Activated CD4-positive, alpha-beta T cell treated with anti-CD3 and anti-CD28 coated beads, Interleukin-2, Interleukin-4, amounts not matched to agents 100 ng/mL and 50 ng/mL, durations not matched to agents 16 hours and 8 hours (primary cell): ENCODE data around the gene HOXB6.

Experiments used
- DNase-seq: peaks from one replicate; pipeline ENCODE4 v3.0.0-alpha.2; 2020; ENCODE audit warnings: low spot score

Gene HOXB6

GRCh38 chr17:48609033-48609432 is 4.2 kb upstream of the HOXB6 start:
- no peak for DNase-seq

DNA sequence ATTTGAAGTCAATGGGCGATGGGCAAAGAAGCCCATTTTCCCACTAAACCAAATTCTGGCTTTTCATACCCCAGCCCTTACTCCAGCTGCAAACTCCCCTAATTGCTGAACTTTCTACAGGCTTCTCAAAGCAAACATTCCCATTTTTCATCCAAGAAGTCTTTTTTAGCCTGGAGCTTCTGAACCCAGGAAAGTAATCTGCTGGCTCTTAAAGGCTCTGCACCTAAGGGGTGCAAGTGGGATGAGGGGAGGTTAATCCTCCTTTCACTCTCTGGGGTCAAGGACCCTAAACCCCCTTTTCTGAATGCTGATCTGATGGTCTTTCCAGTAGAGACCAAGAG is 3.7 kb upstream of the HOXB6 start:
- DNase-seq = no peak

GRCh38 chr17:48606892-48607614 is 2.3 kb upstream of the HOXB6 start:
- no peak for DNase-seq

GRCh38 chr17:48605991-48606891 is 1.5 kb upstream of the HOXB6 start:
- DNase-seq = no peak

- DNase-seq = no peak
Observed at GRCh38 chr17:48605409-48605919, 678 bp upstream of the HOXB6 start.

GRCh38 chr17:48603959-48604769 is 622 bp downstream of the HOXB6 start:
- DNase-seq = no peak

- no peak for DNase-seq
Observed at GRCh38 chr17:48601539-48602425, 3.0 kb downstream of the HOXB6 start.

DNA sequence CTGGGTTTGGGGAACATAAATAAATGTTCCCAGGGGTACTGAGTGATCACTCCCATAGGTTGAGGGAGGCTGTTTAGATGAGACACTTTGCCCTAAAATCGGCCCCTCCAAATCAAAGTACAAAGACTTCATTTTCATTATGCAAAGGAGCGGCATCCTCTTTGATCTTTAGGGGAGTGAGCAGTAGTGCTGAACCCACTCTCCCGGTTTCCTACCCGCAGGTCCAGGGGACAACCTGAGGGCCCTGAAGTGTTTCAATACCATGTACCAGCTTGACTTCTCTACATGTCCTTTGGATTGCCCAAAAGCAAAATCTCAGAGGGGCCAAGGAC is 3.6 kb downstream of the HOXB6 start:
- no peak for DNase-seq

DNA sequence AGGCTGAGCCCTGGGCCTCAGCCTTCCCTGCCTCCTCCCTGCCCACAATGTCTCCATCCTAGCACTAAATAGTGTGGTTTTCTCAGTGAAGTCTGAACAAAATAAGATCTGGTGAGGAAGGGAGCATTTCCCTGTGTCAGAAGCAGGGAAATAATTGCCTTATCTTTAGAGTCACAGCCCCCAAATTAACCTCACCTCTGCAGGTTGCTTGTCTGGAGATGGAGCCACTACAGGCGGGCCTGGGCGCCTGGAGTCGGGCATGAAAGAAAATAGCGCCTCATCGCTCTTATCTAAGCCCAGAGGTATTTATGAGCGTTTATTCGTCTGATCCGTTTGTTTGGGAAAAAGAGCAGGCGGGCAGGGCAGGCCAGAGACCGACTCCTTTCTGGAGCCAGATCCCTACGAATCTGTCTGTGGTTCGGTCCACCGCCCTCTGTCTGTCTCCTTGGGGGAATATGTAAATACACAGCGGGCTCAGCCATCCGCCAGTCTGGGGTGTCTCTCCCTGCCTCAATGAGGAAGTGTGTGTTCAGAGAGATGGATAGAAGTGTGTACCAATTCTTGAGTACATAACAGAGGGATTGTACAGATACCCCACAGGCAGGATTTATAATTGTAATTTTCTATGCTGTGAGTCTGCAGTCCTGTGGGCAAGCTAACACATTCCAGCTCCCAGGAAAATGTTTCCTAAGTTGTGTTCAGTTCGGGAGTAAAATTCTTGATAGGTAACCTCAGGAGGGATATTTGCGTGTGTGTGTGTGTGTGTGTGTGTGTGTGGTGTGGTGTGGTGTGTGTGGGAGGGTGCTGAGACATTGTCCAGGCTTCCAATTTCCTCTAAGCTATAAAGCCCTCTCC is 4.3 kb downstream of the HOXB6 start:
- DNase-seq = no peak

- DNase-seq = no peak
Observed at GRCh38 chr17:48599354-48599753, 5.4 kb downstream of the HOXB6 start.

DNA sequence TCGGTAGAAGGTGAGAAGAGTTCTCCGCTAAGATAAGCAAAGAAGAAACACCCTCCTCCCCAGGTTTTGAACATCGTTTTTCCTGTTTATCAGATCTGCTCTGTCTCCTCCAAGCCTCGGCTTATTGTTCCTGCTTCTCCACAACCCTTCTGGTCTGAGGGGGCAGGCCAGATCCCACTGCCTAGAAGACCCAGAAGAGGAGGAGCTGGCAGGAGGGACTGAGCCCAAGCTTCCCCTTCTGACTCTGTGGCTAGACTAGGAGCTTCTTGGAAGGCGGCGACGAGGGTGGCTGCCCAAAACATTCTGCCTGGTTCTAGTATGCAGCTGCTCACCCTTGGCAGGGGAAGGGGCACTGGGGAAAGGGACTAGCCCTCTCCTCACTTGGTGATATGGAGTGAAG is 6.0 kb downstream of the HOXB6 start:
- no peak for DNase-seq

DNA sequence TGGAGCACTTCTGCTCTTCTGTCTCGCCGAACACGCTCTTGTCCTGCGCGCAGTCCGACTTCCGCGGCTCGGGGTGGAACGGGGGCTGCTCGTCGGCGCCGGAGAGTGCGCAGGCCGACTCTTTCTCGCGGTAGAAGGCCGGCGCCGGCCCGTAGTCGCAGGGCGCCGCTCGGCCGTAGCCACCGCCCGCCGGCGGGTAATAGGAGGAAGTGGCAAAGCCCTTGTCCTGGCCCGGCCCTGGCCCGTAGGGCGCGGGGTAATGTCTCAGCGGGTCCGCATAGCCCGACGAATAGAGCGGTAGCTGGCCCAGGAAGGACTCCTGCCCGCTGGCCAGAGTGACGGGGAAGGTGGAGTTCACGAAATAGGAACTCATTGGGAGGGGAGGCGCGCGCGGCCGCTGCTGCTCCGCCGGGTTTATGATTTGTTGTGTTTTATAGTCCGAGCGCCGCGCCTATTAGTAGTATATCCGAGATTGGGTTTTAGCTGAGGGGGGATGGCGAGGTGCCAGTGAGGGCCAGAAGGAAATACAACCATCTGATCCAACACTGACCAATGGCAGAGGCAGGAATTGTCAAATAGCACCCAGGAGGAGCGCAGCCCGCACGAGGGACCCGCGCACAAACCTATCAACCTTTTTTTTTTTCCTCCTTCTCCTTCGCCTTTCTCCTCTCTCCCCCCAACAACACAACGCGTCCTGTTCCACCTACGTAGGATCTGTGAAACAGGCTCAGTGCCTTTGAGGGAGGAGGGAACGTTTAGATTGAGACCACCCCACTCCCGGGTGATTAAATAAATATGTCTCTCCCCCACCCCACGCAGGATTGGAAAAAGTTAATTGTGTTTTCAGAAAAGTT is 6.8 kb downstream of the HOXB6 start:
- no peak for DNase-seq

DNA sequence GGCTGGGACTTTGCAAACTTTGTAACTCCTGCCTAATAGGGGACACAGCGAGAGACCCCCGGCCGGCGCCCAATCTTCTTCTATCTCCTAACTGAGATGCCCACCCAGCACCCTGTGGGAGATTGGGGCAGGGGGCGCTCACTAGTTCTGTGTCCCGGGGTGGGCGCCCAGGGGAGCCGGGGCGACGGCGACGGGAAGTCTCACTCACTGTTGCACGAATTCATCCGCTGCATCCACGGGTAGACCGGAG is 7.3 kb downstream of the HOXB6 start:
- DNase-seq = no peak

DNA sequence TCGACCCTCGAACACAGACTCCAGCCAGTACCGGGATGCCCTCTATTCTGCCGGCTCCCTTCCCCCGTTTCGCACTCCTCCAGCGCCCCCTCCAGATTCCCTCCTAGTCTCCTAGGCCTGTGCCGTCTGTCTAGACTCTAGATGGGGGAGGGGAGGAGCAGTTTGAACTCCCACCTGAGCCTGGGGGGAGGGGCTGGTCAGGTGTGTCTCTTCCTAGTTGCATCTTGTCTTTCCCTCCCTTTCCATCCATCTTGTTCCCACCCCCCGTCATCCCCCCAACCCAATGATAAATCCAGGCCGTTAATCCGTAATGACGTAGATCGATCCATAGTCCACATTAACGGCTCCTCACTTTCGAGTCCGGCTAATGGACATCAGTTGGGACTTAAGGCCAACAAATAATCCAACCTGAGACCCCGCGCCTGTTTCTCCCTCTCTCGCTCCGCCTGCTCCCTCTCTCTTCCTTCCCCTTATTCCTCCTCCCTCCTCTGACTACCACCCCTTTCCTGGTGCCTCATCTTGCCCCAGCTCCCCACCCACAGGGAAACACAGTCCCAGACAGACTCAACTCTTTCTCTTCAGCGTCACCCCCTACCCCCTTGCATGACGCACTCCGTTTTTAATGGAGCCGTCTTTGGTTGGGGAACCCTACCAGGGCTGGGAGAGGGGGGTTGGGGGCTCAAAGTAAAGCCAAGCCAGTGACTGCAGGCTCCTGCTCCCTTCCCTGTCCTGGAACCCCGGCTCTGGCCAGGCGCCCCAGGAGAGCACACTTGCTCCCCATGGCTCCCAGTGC is 7.9 kb downstream of the HOXB6 start:
- DNase-seq = no peak

DNA sequence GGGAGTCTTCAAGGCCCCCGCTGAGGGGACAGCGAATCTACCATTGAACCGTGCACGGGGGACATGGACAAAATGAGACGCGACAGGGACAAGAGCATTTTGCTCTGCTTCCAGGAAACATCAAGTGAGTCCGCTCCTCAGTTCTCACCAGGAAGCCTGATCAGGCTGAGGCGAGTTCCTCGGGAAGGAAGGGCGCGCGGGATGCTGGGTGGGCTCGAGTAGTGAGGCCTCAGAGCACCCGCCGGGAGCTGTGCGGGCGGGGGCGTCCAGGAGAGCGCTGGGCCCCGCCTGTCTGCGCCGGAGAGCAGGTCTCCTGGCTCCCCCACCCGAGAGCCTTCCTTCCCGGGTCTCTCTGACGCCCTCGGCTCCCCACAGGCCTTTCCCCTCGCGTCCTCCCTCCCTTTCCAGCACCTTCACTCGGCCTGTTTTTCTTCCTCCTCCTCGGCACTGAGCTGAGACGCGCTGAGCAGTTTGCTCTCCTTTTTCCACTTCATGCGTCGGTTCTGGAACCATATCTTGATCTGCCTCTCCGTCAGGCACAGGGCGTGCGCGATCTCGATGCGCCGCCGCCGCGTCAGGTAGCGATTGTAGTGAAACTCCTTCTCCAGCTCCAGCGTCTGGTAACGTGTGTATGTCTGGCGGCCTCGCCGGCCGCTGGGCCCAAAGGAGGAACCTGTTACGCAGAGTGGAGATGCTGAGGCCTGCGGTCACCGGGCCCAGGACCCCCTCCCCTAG is 8.6 kb downstream of the HOXB6 start:
- DNase-seq = no peak

GRCh38 chr17:48595278-48595999 is 9.3 kb downstream of the HOXB6 start:
- DNase-seq = no peak

GRCh38 chr17:48594538-48595277 is 10.1 kb downstream of the HOXB6 start:
- DNase-seq = no peak
